ENCODE measurements around the gene PAPOLB. TPM values are rescaled to one million over a fixed set of nuclear protein-coding genes. Genes with fewer than 3 reads are reported as not detected.
A peak's percentile ranks its signal among the peaks of the same experiment; 100 is the strongest.

The PAPOLB gene
- polyA plus RNA-seq, 12 donors, result 0.04 to 0.12 (median 0.06) TPM; not detected in 8

- DNase-seq, result no peak
These were observed 19.3 kb downstream of the PAPOLB start for GRCh38 chr7:4842319-4843064.

- no peak for DNase-seq
These were observed 20.0 kb downstream of the PAPOLB start for GRCh38 chr7:4841836-4842235.

- DNase-seq, result no peak
These were observed 20.6 kb downstream of the PAPOLB start for GRCh38 chr7:4841007-4841784.

- DNase-seq, result no peak
These were observed 21.7 kb downstream of the PAPOLB start for GRCh38 chr7:4840079-4840501.

GRCh38 chr7:4838626-4839334 is 23.1 kb downstream of the PAPOLB start:
- no peak for DNase-seq

GRCh38 chr7:4837803-4838625 is 23.8 kb downstream of the PAPOLB start:
- DNase-seq, result no peak

GRCh38 chr7:4837041-4837802 is 24.6 kb downstream of the PAPOLB start:
- DNase-seq, result no peak

GRCh38 chr7:4836206-4836661 is 25.6 kb downstream of the PAPOLB start:
- DNase-seq, result no peak

GRCh38 chr7:4835398-4836205 is 26.2 kb downstream of the PAPOLB start:
- DNase-seq, result no peak

GRCh38 chr7:4834601-4835397 is 27.0 kb downstream of the PAPOLB start:
- no peak for DNase-seq

- no peak for DNase-seq
These were observed 27.9 kb downstream of the PAPOLB start for GRCh38 chr7:4833691-4834600.

- no peak for DNase-seq
These were observed 28.7 kb downstream of the PAPOLB start for GRCh38 chr7:4833176-4833575.

- DNase-seq, result no peak
These were observed 29.1 kb downstream of the PAPOLB start for GRCh38 chr7:4832711-4833110.

GRCh38 chr7:4831723-4832495 is 29.9 kb downstream of the PAPOLB start:
- no peak for DNase-seq

GRCh38 chr7:4830176-4830575 is 31.7 kb downstream of the PAPOLB start:
- DNase-seq, result peak; percentile 63

GRCh38 chr7:4828720-4829383 is 33.0 kb downstream of the PAPOLB start:
- no peak for DNase-seq
